GM13976 (cell line): Measurements from ENCODE around the gene DPAGT1.
A peak's percentile ranks its signal among the peaks of the same experiment; 100 is the strongest.

Source experiments
- DNase-seq: peaks from one replicate; pipeline ENCODE4 v3.0.0; 2012; ENCODE audit warnings: low spot score
- CTCF ChIP-seq: IDR thresholded peaks from 2 replicates; pipeline ENCODE4 v1.5.1; 2012; ENCODE audit warnings: borderline replicate concordance, mild to moderate bottlenecking; ENCODE audit not compliant: insufficient read depth; ENCODE audit errors: extremely low read depth, missing control alignments, control extremely low read depth
- in situ Hi-C: fragments of 300-500 bp; cut with MboI; formaldehyde crosslinking; loops from one replicate; pipeline ENCODE4 v1.12.0; 2022; ENCODE audit warnings: low sequenced_read_pairs, mixed read lengths, inconsistent platforms; ENCODE audit not compliant: unreplicated experiment

Gene DPAGT1

DNA sequence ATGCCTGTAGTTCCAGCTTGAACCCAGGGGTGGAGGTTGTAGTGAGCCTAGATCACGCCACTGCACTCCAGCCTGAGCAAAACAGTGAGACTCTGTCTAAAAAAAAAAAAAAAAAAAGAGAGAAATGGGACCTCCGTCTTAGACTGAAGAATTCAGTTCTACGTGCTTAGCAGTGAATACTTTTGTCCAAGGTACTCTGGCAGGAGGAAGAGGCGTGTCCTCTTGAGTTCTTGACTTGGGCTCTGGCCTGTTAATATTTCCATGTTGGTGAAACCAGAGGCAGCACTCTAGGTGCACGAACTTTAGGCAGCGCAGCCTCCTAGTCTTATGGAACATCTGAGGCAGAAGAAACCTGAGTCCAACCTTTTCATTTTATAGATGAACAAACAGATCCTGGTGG lies 14.5 kb downstream of the DPAGT1 start:
- in situ Hi-C loops: no loop called here
- TF ChIP-seq CTCF: no peak
- DNase-seq: no peak

DNA sequence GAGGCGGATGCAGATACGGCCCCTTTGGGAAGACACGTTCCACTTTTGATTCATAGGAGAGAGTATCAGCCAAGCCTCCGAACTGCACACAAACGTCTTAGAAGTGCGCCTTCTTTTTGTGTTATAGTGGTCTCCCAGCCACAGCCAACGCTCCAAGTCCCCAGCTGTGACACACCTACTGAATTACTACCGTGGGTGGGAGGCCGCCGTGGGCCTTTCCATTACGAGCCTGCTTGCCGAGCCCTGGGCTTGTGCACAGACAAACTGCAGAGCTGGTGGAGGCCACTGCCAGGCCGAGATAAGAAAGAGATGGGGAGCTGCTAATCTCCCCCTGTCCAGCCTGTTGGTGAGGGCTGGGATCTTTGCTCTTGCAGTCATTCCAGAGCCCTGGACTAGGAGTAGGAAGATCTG lies 16.2 kb downstream of the DPAGT1 start:
- TF ChIP-seq CTCF: no peak
- DNase-seq: peak; percentile 54
- in situ Hi-C loops: no loop called here

DNA sequence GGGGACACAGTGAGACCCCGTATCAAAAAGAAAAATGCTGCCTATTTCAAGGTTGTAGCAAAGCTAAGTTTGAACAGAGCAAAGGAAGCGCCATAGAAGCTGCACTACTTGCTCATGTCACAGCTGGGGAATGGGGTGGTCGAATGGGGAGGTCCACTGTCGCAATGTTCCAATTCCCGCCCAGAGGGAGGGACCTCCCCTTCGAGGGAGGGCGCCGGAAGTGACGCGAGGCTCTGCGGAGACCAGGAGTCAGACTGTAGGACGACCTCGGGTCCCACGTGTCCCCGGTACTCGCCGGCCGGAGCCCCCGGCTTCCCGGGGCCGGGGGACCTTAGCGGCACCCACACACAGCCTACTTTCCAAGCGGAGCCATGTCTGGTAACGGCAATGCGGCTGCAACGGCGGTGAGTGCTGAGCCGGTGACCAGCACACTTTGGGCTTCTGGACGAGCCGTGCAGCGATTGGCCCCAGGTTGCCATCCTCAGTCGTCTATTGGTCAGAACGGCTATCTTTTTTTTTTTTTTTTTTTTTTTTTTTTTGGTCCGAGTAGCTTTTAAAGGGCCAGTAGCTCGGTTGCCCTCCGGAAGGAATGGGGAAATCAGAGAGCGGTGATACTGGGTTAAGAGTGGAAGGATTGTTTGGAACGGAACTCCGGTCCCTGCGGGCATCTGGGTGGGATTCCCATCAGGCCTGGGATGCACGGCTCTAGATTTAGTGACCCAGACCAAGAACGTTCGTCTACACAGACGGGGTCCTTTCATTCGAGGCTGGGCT lies 16.8 kb downstream of the DPAGT1 start, which contains the start of gene HMBS:
Gene HMBS, plus strand, starts transcription at position 219 of the 774 bp plus-strand sequence. Its CDS starts 153 bp downstream, at position 372.
- peak; percentile 94 for DNase-seq
- in situ Hi-C loops: no loop called here
- TF ChIP-seq CTCF: no peak

- in situ Hi-C loops: no loop called here
- no peak for DNase-seq
- TF ChIP-seq CTCF: no peak
These were observed 19.9 kb downstream of the DPAGT1 start for GRCh38 chr11:119081682-119082260.

DNA sequence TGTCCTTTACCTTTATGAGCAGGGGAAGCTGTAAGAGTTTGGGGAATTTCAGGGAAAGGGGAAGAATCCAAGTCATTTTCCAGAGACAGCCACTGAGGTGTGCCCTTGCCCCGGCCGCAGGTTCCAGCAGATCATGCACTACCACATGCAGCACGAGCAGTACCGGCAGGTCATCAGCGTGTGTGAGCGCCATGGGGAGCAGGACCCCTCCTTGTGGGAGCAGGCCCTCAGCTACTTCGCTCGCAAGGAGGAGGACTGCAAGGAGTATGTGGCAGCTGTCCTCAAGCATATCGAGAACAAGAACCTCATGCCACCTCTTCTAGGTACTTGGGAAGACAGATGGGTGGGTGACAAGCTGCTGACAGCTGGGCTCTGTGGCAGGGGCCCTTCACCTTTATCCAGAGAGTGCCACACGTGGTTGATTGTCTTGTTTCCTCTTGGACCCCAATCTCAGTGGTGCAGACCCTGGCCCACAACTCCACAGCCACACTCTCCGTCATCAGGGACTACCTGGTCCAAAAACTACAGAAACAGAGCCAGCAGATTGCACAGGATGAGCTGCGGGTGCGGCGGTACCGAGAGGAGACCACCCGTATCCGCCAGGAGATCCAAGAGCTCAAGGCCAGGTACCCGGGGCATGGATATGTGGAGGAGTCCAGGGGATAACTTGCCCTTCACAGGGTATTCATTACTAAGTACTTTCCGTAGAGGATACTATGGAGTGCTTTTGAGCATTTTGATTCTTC lies 22.8 kb downstream of the DPAGT1 start:
- in situ Hi-C loops: no loop called here
- DNase-seq: no peak

More for the DNA sequence above, 22.8 kb downstream of the DPAGT1 start:
- no peak for TF ChIP-seq CTCF
